GM12878 (cell line): ENCODE results near the gene BRINP3. TPM values are rescaled to one million over a fixed set of nuclear protein-coding genes. Genes with fewer than 3 reads are reported as not detected.

Experiments
- ATAC-seq: fragments of 200-7000 bp; cut with Tn5 transposase; 3 replicates; pipeline ENCODE4 v1.9.1; 2020; ENCODE audit warnings: mild to moderate bottlenecking, moderate library complexity
- BruUV-seq: library from RNA; stranded (reverse); fragments of 400-500 nt; replicated peaks from 2 replicates; lab custom pipeline; 2021; lab: Mats Ljungman, UMichigan
- CTCF ChIA-PET: fragments of 300-600 bp; sonication (Branson Sonifier 250); formaldehyde crosslinking; extraction: SDS; loops from one replicate; lab custom pipeline; 2021; ENCODE audit warnings: inconsistent platforms; lab: Yijun Ruan, JAX
- POLR2A ChIA-PET: fragments of 350-600 bp; formaldehyde crosslinking; extraction: SDS; loops from one replicate; lab custom pipeline; 2021; ENCODE audit warnings: inconsistent platforms; lab: Charles Lee
- RAD21 ChIA-PET: fragments of 300-600 bp; sonication (Branson Sonifier 250); formaldehyde crosslinking; loops from one replicate; lab custom pipeline; 2023; ENCODE audit warnings: antibody characterized with exemption; ENCODE audit not compliant: unreplicated experiment; lab: Charles Lee
- SMC1A ChIA-PET: fragments of 300-600 bp; sonication (Branson Sonifier 250); formaldehyde crosslinking; loops from one replicate; lab custom pipeline; 2023; ENCODE audit not compliant: unreplicated experiment, uncharacterized antibody; lab: Charles Lee
- DNase-seq: peaks from one replicate; pipeline ENCODE4 v3.0.0-alpha.2; 2011; ENCODE audit warnings: low read depth, low spot score
- FAIRE-seq: peaks from 3 replicates; lab custom pipeline; 2011; peaks lifted over from hg19 to GRCh38; lab: Jason Lieb, UNC
- H2AFZ ChIP-seq: 2 replicates; pipeline ENCODE4 v1.6.0; 2011; ENCODE audit warnings: low read depth, low read length, control low read depth; ENCODE audit not compliant: control insufficient read depth
- H3K27ac ChIP-seq: 2 replicates; pipeline ENCODE4 v1.5.1; 2011; ENCODE audit warnings: control low read depth; ENCODE audit not compliant: control insufficient read depth, insufficient read depth
- H3K27me3 ChIP-seq, 2 experiments: replicated peaks in 1 of 2; 2 replicates each; pipeline versions ENCODE4 v1.6.0 to v1.6.1; 2011; ENCODE audit warnings: low read length in 1 of 2; ENCODE audit not compliant: control insufficient read depth in 2 of 2, insufficient read depth in 2 of 2
- H3K36me3 ChIP-seq, 2 experiments: 2 replicates each; pipeline ENCODE4 v1.5.1; 2011; ENCODE audit warnings: low read length in 1 of 2; ENCODE audit not compliant: control insufficient read depth in 2 of 2, insufficient read depth in 2 of 2
- H3K4me1 ChIP-seq: 2 replicates; pipeline ENCODE4 v1.6.1; 2011; ENCODE audit warnings: mild to moderate bottlenecking, low read length, moderate library complexity, mixed read lengths; ENCODE audit not compliant: control insufficient read depth, insufficient read depth
- H3K4me2 ChIP-seq: 2 replicates; pipeline ENCODE4 v1.6.0; 2011; ENCODE audit warnings: control low read depth; ENCODE audit not compliant: control insufficient read depth, insufficient read depth
- H3K4me3 ChIP-seq: fragments of 200-600 bp; sonication (generic); 2 replicates; pipeline ENCODE4 v1.5.1; 2016
- H3K79me2 ChIP-seq: 2 replicates; pipeline ENCODE4 v1.6.0; 2011; ENCODE audit warnings: low read length; ENCODE audit not compliant: control insufficient read depth, insufficient read depth
- H3K9ac ChIP-seq: 2 replicates; pipeline ENCODE4 v1.8.0; 2011; ENCODE audit warnings: low read length, control low read depth, mixed read lengths; ENCODE audit not compliant: control insufficient read depth, insufficient read depth
- H3K9me3 ChIP-seq: replicated peaks from 3 replicates; pipeline ENCODE4 v1.5.1; 2011; ENCODE audit warnings: mild to moderate bottlenecking, low read length; ENCODE audit not compliant: control insufficient read depth, insufficient read depth
- H4K20me1 ChIP-seq: 2 replicates; pipeline ENCODE4 v1.6.0; 2011; ENCODE audit not compliant: control insufficient read depth, insufficient read depth
- CTCF ChIP-seq, 3 experiments: IDR thresholded peaks in 2 of 3; conservative IDR thresholded peaks in 1 of 3; 2 replicates each; pipeline ENCODE4 v1.5.1; 2011; ENCODE audit warnings: low read depth in 3 of 3, low read length in 3 of 3, mild to moderate bottlenecking in 3 of 3, control low read depth in 2 of 3, moderate library complexity in 2 of 3, inconsistent platforms in 1 of 3, mixed read lengths in 1 of 3; ENCODE audit not compliant: control insufficient read depth in 2 of 3, insufficient read depth in 1 of 3; ENCODE audit errors: extremely low read depth in 1 of 3
- FOXM1 ChIP-seq: IDR thresholded peaks from 2 replicates; pipeline ENCODE4 v1.6.1; 2012; ENCODE audit warnings: low read depth, mild to moderate bottlenecking, inconsistent platforms, low read length, moderate library complexity
- HCFC1 ChIP-seq: fragments of 150-350 bp; IDR thresholded peaks from 2 replicates; pipeline ENCODE4 v1.6.1; 2014; ENCODE audit warnings: low read length
- IKZF2 ChIP-seq, 2 experiments: fragments of 450-650 bp; IDR thresholded peaks; 2 replicates each; pipeline ENCODE4 v1.6.1; 2017; ENCODE audit warnings: mild to moderate bottlenecking in 2 of 2, moderate library complexity in 2 of 2
- NR2C1 ChIP-seq: fragments of 450-650 bp; IDR thresholded peaks from 2 replicates; pipeline ENCODE4 v1.6.1; 2017; ENCODE audit warnings: antibody characterized with exemption, mild to moderate bottlenecking, moderate library complexity
- RELB ChIP-seq: fragments of 450-650 bp; IDR thresholded peaks from 2 replicates; pipeline ENCODE4 v1.6.1; 2017; ENCODE audit warnings: low read depth, mild to moderate bottlenecking, moderate library complexity
- RFX5 ChIP-seq: IDR thresholded peaks from 2 replicates; pipeline ENCODE4 v1.6.1; 2011; ENCODE audit warnings: low read depth, low read length, improper control_type of control experiment
- RUNX3 ChIP-seq: IDR thresholded peaks from 2 replicates; pipeline ENCODE4 v1.6.1; 2012; ENCODE audit warnings: low read length, inconsistent platforms
- SP1 ChIP-seq: IDR thresholded peaks from one replicate; pipeline ENCODE4 v1.6.1; 2011; ENCODE audit warnings: low read depth, low read length
- TCF7 ChIP-seq: IDR thresholded peaks from 2 replicates; pipeline ENCODE4 v1.6.1; 2014; ENCODE audit warnings: antibody characterized with exemption, borderline replicate concordance
- ZNF24 ChIP-seq: fragments of 450-650 bp; IDR thresholded peaks from 2 replicates; pipeline ENCODE4 v1.6.1; 2017; ENCODE audit warnings: antibody characterized with exemption, mild to moderate bottlenecking
- WGBS: methylation state at CpG from one replicate; pipeline ENCODE4 v1.1.6; 2016; ENCODE audit warnings: low lambda C conversion rate; ENCODE audit not compliant: insufficient replicate concordance, insufficient coverage; ENCODE audit errors: missing lambda C conversion rate; 5-methylcytosine and 5-hydroxymethylcytosine counted together
- in situ Hi-C: fragments of 300-500 bp; cut with MboI; formaldehyde crosslinking; loops from 9 replicates; pipeline ENCODE4 v1.14.3; 2018; ENCODE audit warnings: mixed read lengths
- intact Hi-C: fragments of 100-400 bp; cut with micrococcal nuclease; formaldehyde crosslinking; loops from one replicate; pipeline ENCODE4 v1.14.2; 2022; ENCODE audit not compliant: unreplicated experiment
- polyA plus RNA-seq, 11 experiments: library from polyadenylated mRNA; depleted of rRNA in 4 of 11; unstranded in 6 of 11; stranded (reverse) in 5 of 11; fragments of >200 nt; fragmentation: Nextera tagmentation in 4 of 11; fragmentation: Illumina TruSeq in 1 of 11; extraction: Ambion mirVana in 4 of 11; extraction: Trizol in 1 of 11; gene quantifications; 1 replicate in 1 of 11; 2 replicates in 10 of 11; pipeline versions ENCODE4 v1.2.1 to v1.2.3, GENCODE V29; 2011 to 2016; ENCODE audit warnings: inconsistent platforms in 2 of 11, missing spikeins in 2 of 11, low read depth in 1 of 11
- total RNA-seq, 4 experiments: library from RNA; depleted of rRNA in 3 of 4; stranded (reverse); fragments of >200 nt in 3 of 4; fragmentation: Illumina TruSeq in 1 of 4; extraction: Trizol in 1 of 4; gene quantifications; 2 replicates each; pipeline versions ENCODE4 v1.2.1 to v1.2.3, GENCODE V29; 2013 to 2021

The BRINP3 gene
- total and polyA plus RNA-seq, 10 of the 15 experiments (the other 5 are each of a cell fraction or from before 2014, with no cell fraction given) = under 0.01 TPM; not detected in 9

- no peaks in the 10 kb centered on the region for H3K9me3 ChIP-seq
- in situ Hi-C loops = no loop called here
- H2AFZ ChIP-seq = no peak overlapping the region
- no TSS peak for BruUV-seq
- FAIRE-seq = no peak
- no peak for ATAC-seq
- ChIA-PET RAD21 (no interaction called here), SMC1A (no interaction called here), POLR2A (no interaction called here), CTCF (no interaction called here)
- no peaks in the 10 kb centered on the region for H4K20me1 ChIP-seq
- 64% methylated on average over 2 of the region's 2 CpGs for WGBS
- no peak overlapping the region for H3K9ac ChIP-seq
- no peaks in the 10 kb centered on the region for H3K79me2 ChIP-seq
- TF ChIP-seq NR2C1 (no peak), FOXM1 (no peak), IKZF2 (IDR thresholded peaks at IDR 0.05) (no peak), HCFC1 (no peak), RUNX3 (no peak), RELB (no peak), SP1 (no peak), RFX5 (no peak), CTCF (IDR thresholded peaks at IDR 0.05 in 2 of 3, conservative IDR thresholded peaks at IDR 0.05 in 1 of 3; ENCODE audit: control insufficient read depth in 2 of 3, extremely low read depth in 1 of 3, insufficient read depth in 1 of 3, low read depth in 3 of 3, low read length in 3 of 3) (no peak), TCF7 (no peak), ZNF24 (no peak)
- intact Hi-C loops = no loop called here
- H3K4me3 ChIP-seq = no peak overlapping the region
- no peak overlapping the region for H3K27ac ChIP-seq
- no peaks in the 10 kb centered on the region for H3K36me3 ChIP-seq
- H3K4me1 ChIP-seq = no peaks in the 10 kb centered on the region
- no peaks in the 10 kb centered on the region for H3K27me3 ChIP-seq
- H3K4me2 ChIP-seq = no peak overlapping the region
- DNase-seq = no peak
These were observed 13.7 kb upstream of the BRINP3 start for GRCh38 chr1:190491404-190491803.
